ENCODE measurements around the gene IKZF4. TPM values are rescaled to one million over a fixed set of nuclear protein-coding genes. Genes with fewer than 3 reads are reported as not detected.

Gene IKZF4
- total and polyA plus RNA-seq, 5 donors from 2014 or later, result 5.8 to 22.3 (median 6.8) TPM

DNA sequence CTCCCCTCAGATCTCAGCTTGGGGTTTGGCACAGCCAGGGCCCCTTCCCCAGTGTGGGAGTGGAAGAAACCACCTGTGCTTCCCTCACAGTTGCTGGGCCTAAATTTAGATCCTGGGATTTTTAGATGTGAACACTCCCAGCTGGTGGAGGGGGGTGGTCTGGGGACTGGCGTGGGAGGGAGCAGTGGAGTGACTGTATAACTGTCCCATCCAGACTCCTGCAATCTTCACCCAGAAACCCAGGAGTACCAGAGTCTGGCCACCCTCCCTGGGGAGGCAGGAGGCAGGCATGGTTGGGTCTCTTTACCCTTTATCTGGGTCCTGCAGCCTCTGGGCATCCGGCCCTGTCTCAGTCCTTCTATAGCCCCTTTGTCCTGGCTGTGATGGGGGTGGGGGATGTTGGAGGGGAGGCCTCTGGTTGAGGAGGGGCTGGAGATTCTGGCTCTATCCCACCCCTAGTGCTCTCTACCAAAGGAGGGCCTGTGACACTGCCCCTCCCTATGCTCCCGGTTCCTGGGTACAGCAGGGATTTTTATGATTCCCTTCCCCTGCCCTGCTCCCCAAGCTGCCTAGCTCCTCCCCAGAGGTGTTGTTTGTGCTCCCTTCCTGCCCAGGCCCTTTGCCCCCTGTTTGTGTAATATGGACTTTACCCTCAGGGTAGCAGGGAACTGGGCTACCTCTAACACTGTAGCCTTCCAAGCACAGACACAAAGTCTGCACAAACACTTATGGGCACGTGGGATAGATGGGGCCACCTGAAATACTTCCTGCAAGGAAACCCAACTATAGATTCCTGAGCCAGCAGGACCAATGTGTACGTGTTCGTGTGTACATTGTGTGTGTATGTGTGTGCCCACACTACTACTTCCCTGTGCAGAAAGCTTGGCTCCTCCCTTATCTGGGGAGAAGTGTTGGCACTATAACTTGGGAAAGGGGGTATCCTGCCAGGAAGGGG lies 60.8 kb downstream of the IKZF4 start:
- H3K9me3 ChIP-seq (ENCODE audit: control insufficient read depth in 2 of 2, low read length in 2 of 2), result no peaks in the 10 kb centered on the region
- no peak overlapping the region for H3K27ac ChIP-seq (ENCODE audit: insufficient read depth, low read length, poor library complexity, severe bottlenecking)
- no peak for DNase-seq
- H3K27me3 ChIP-seq (ENCODE audit: control insufficient read depth, insufficient read depth, low read length), result no peaks in the 10 kb centered on the region
- H3K4me1 Mint-ChIP-seq, result peaks cover 0 to 17% (median 6%) of the 10 kb centered on the region in 4 donors
- H3K4me3 Mint-ChIP-seq, result peak overlapping the region in 3 of 4 donors; percentile 27 to 87 (median 80)
- peaks cover 0 to 2% (median 0%) of the 10 kb centered on the region in 7 donors for H3K9me3 Mint-ChIP-seq
- ATAC-seq (ENCODE audit: low read depth in 2 of 2), result no peak
- no peak overlapping the region for H3K27ac Mint-ChIP-seq
- no peaks in the 10 kb centered on the region for H3K36me3 Mint-ChIP-seq
- H3K4me1 ChIP-seq (ENCODE audit: control insufficient read depth, insufficient read depth, low read length, poor library complexity, severe bottlenecking), result peaks cover 21% of the 10 kb centered on the region
- no peaks in the 10 kb centered on the region for H3K36me3 ChIP-seq (ENCODE audit: control insufficient read depth, insufficient read depth, low read length)
- no peak overlapping the region for H3K4me3 ChIP-seq (ENCODE audit: low read depth, low read length)
- peaks cover 40% of the 10 kb centered on the region for H3K27me3 Mint-ChIP-seq

DNA sequence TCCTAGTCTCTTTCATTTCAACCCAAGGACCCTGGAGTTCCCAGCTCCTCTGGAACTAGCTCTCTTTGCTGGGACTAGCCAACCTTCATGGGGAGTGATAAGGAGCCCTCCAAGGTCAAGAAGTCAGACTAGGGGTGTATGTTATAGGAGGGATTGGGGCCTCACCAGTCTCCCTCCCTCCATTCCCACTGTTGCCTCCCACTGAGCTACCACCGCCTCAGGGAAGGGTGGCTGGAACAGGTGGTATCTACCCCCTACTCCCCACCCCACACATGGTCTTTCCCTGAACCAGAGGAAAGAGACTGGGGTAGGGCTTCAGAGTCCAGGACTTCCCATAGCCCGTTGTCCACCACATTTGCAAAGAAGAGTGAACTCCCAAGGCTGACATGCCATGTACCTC lies 61.5 kb downstream of the IKZF4 start:
- Mint-ChIP-seq H3K4me3 (peak overlapping the region in 2 of 4 donors; percentile 15 to 68), H3K4me1 (peaks cover 0 to 17% (median 6%) of the 10 kb centered on the region in 4 donors), H3K9me3 (peaks cover 0 to 2% (median 0%) of the 10 kb centered on the region in 7 donors), H3K36me3 (no peaks in the 10 kb centered on the region), H3K27me3 (peaks cover 40% of the 10 kb centered on the region), H3K27ac (no peak overlapping the region)
- H3K4me3 ChIP-seq (ENCODE audit: low read depth, low read length), result no peak overlapping the region
- H3K4me1 ChIP-seq (ENCODE audit: control insufficient read depth, insufficient read depth, low read length, poor library complexity, severe bottlenecking), result peaks cover 21% of the 10 kb centered on the region
- H3K27me3 ChIP-seq (ENCODE audit: control insufficient read depth, insufficient read depth, low read length), result no peaks in the 10 kb centered on the region
- no peaks in the 10 kb centered on the region for H3K36me3 ChIP-seq (ENCODE audit: control insufficient read depth, insufficient read depth, low read length)
- DNase-seq, result no peak
- H3K27ac ChIP-seq (ENCODE audit: insufficient read depth, low read length, poor library complexity, severe bottlenecking), result no peak overlapping the region
- no peaks in the 10 kb centered on the region for H3K9me3 ChIP-seq (ENCODE audit: control insufficient read depth in 2 of 2, low read length in 2 of 2)
- no peak for ATAC-seq (ENCODE audit: low read depth in 2 of 2)

GRCh38 chr12:56082967-56083366 lies 62.1 kb downstream of the IKZF4 start:
- Mint-ChIP-seq H3K4me3 (no peak overlapping the region), H3K36me3 (no peaks in the 10 kb centered on the region), H3K9me3 (peaks cover 0 to 2% (median 0%) of the 10 kb centered on the region in 7 donors), H3K27me3 (peaks cover 45% of the 10 kb centered on the region), H3K27ac (no peak overlapping the region), H3K4me1 (peaks cover 0 to 17% (median 6%) of the 10 kb centered on the region in 4 donors)
- no peaks in the 10 kb centered on the region for H3K36me3 ChIP-seq (ENCODE audit: control insufficient read depth, insufficient read depth, low read length)
- H3K9me3 ChIP-seq (ENCODE audit: control insufficient read depth in 2 of 2, low read length in 2 of 2), result no peaks in the 10 kb centered on the region
- no peak overlapping the region for H3K27ac ChIP-seq (ENCODE audit: insufficient read depth, low read length, poor library complexity, severe bottlenecking)
- no peak overlapping the region for H3K4me3 ChIP-seq (ENCODE audit: low read depth, low read length)
- DNase-seq, result no peak
- H3K4me1 ChIP-seq (ENCODE audit: control insufficient read depth, insufficient read depth, low read length, poor library complexity, severe bottlenecking), result peaks cover 21% of the 10 kb centered on the region
- ATAC-seq (ENCODE audit: low read depth in 2 of 2), result no peak
- H3K27me3 ChIP-seq (ENCODE audit: control insufficient read depth, insufficient read depth, low read length), result no peaks in the 10 kb centered on the region

GRCh38 chr12:56084958-56085543 lies 64.2 kb downstream of the IKZF4 start:
- no peaks in the 10 kb centered on the region for H3K36me3 Mint-ChIP-seq
- no peaks in the 10 kb centered on the region for H3K9me3 ChIP-seq (ENCODE audit: control insufficient read depth in 2 of 2, low read length in 2 of 2)
- peaks cover 0 to 2% (median 0%) of the 10 kb centered on the region in 7 donors for H3K9me3 Mint-ChIP-seq
- H3K4me3 ChIP-seq (ENCODE audit: low read depth, low read length), result no peak overlapping the region
- H3K4me1 ChIP-seq (ENCODE audit: control insufficient read depth, insufficient read depth, low read length, poor library complexity, severe bottlenecking), result peaks cover 7% of the 10 kb centered on the region
- peak overlapping the region in 1 of 3 donors; percentile 57 for H3K27ac Mint-ChIP-seq
- H3K27me3 Mint-ChIP-seq, result peaks cover 43% of the 10 kb centered on the region
- H3K36me3 ChIP-seq (ENCODE audit: control insufficient read depth, insufficient read depth, low read length), result no peaks in the 10 kb centered on the region
- DNase-seq, result peak in 1 of 3 donors; percentile 48
- peaks cover 0 to 9% (median 4%) of the 10 kb centered on the region in 4 donors for H3K4me1 Mint-ChIP-seq
- ATAC-seq (ENCODE audit: low read depth in 2 of 2), result no peak
- H3K4me3 Mint-ChIP-seq, result no peak overlapping the region
- no peak overlapping the region for H3K27ac ChIP-seq (ENCODE audit: insufficient read depth, low read length, poor library complexity, severe bottlenecking)
- H3K27me3 ChIP-seq (ENCODE audit: control insufficient read depth, insufficient read depth, low read length), result no peaks in the 10 kb centered on the region

- Mint-ChIP-seq H3K27ac (no peak overlapping the region), H3K27me3 (peaks cover 37% of the 10 kb centered on the region), H3K4me1 (peaks cover 0 to 2% (median under 1%) of the 10 kb centered on the region in 4 donors), H3K4me3 (no peak overlapping the region), H3K9me3 (peaks cover 0 to 2% (median 0%) of the 10 kb centered on the region in 7 donors), H3K36me3 (no peaks in the 10 kb centered on the region)
- Histone ChIP-seq H3K4me3 (ENCODE audit: low read depth, low read length) (no peak overlapping the region), H3K9me3 (ENCODE audit: control insufficient read depth in 2 of 2, low read length in 2 of 2) (no peaks in the 10 kb centered on the region), H3K27me3 (ENCODE audit: control insufficient read depth, insufficient read depth, low read length) (no peaks in the 10 kb centered on the region), H3K4me1 (ENCODE audit: control insufficient read depth, insufficient read depth, low read length, poor library complexity, severe bottlenecking) (no peaks in the 10 kb centered on the region), H3K36me3 (ENCODE audit: control insufficient read depth, insufficient read depth, low read length) (no peaks in the 10 kb centered on the region), H3K27ac (ENCODE audit: insufficient read depth, low read length, poor library complexity, severe bottlenecking) (no peak overlapping the region)
- DNase-seq (no peak), ATAC-seq (ENCODE audit: low read depth in 2 of 2) (no peak)
Observed at GRCh38 chr12:56086096-56086495, 65.3 kb downstream of the IKZF4 start.

GRCh38 chr12:56086608-56087007 lies 65.8 kb downstream of the IKZF4 start:
- no peaks in the 10 kb centered on the region for H3K4me1 ChIP-seq (ENCODE audit: control insufficient read depth, insufficient read depth, low read length, poor library complexity, severe bottlenecking)
- H3K4me3 Mint-ChIP-seq, result no peak overlapping the region
- H3K36me3 Mint-ChIP-seq, result no peaks in the 10 kb centered on the region
- DNase-seq (no peak), ATAC-seq (ENCODE audit: low read depth in 2 of 2) (no peak)
- H3K9me3 Mint-ChIP-seq, result peaks cover 0 to 2% (median 0%) of the 10 kb centered on the region in 7 donors
- H3K4me3 ChIP-seq (ENCODE audit: low read depth, low read length), result no peak overlapping the region
- no peaks in the 10 kb centered on the region for H3K4me1 Mint-ChIP-seq
- H3K27me3 ChIP-seq (ENCODE audit: control insufficient read depth, insufficient read depth, low read length), result no peaks in the 10 kb centered on the region
- H3K9me3 ChIP-seq (ENCODE audit: control insufficient read depth in 2 of 2, low read length in 2 of 2), result no peaks in the 10 kb centered on the region
- H3K27ac ChIP-seq (ENCODE audit: insufficient read depth, low read length, poor library complexity, severe bottlenecking), result no peak overlapping the region
- H3K27me3 Mint-ChIP-seq, result peaks cover 35% of the 10 kb centered on the region
- H3K27ac Mint-ChIP-seq, result peak overlapping the region in 1 of 3 donors; percentile 26
- no peaks in the 10 kb centered on the region for H3K36me3 ChIP-seq (ENCODE audit: control insufficient read depth, insufficient read depth, low read length)

DNA sequence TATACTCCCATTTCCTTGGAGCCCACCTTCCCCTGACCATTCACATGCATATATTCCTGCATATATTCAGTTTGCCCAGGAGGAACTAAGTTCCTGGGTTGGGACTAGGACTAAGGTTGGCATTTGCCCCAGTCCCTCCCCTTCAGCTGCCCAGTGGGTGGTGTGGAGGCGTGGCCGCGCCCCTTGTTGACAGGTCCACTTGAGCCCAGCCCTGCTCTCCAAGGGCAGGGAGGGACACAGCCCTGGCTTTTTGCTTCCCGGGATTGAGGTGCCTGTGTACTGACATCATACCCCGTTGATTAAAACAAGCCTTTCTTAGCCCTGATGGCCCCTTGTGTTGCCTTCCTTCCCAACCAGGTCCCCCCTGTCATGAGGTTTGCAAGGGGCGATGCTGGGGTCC lies 66.4 kb downstream of the IKZF4 start:
- Mint-ChIP-seq H3K4me1 (no peaks in the 10 kb centered on the region), H3K36me3 (no peaks in the 10 kb centered on the region), H3K4me3 (no peak overlapping the region), H3K9me3 (peaks cover 0 to 2% (median 0%) of the 10 kb centered on the region in 7 donors), H3K27me3 (peaks cover 33% of the 10 kb centered on the region), H3K27ac (no peak overlapping the region)
- H3K27me3 ChIP-seq (ENCODE audit: control insufficient read depth, insufficient read depth, low read length), result no peaks in the 10 kb centered on the region
- no peak overlapping the region for H3K4me3 ChIP-seq (ENCODE audit: low read depth, low read length)
- no peaks in the 10 kb centered on the region for H3K9me3 ChIP-seq (ENCODE audit: control insufficient read depth in 2 of 2, low read length in 2 of 2)
- ATAC-seq (ENCODE audit: low read depth in 2 of 2) (no peak), DNase-seq (no peak)
- H3K27ac ChIP-seq (ENCODE audit: insufficient read depth, low read length, poor library complexity, severe bottlenecking), result no peak overlapping the region
- no peaks in the 10 kb centered on the region for H3K36me3 ChIP-seq (ENCODE audit: control insufficient read depth, insufficient read depth, low read length)
- H3K4me1 ChIP-seq (ENCODE audit: control insufficient read depth, insufficient read depth, low read length, poor library complexity, severe bottlenecking), result no peaks in the 10 kb centered on the region

Measured in CD4-positive, CD25-positive, alpha-beta regulatory T cell (primary cell).